IPS DF 6.9 (cell line): ENCODE data around the gene ALKBH8.
"Not testable (repeated sequence)": the region's sequence is repeated elsewhere in the genome, so short reads cannot be mapped to it uniquely, and the experiment has no call there.

Experiments
- DNase-seq: peaks from one replicate; pipeline ENCODE4 v3.0.0-alpha.2; 2013; ENCODE audit warnings: low read depth, low spot score
- H3K27ac ChIP-seq: one replicate; pipeline ENCODE4 v1.5.1; 2013; ENCODE audit warnings: low read length, control low read depth
- H3K27me3 ChIP-seq: 2 replicates; pipeline ENCODE4 v1.6.1; 2013; ENCODE audit warnings: mild to moderate bottlenecking, low read length; ENCODE audit not compliant: control insufficient read depth, insufficient read depth
- H3K36me3 ChIP-seq: 2 replicates; pipeline ENCODE4 v1.6.1; 2013; ENCODE audit warnings: low read length; ENCODE audit not compliant: control insufficient read depth, insufficient read depth
- H3K4me1 ChIP-seq: 2 replicates; pipeline ENCODE4 v1.6.1; 2013; ENCODE audit warnings: low read length; ENCODE audit not compliant: control insufficient read depth, insufficient read depth
- H3K4me3 ChIP-seq: 2 replicates; pipeline ENCODE4 v1.5.1; 2013; ENCODE audit warnings: mild to moderate bottlenecking, low read length
- H3K9me3 ChIP-seq: 2 replicates; pipeline ENCODE4 v1.6.1; 2013; ENCODE audit warnings: low read length, inconsistent platforms; ENCODE audit not compliant: control insufficient read depth, insufficient read depth
- WGBS: extraction: QIAGEN DNeasy Blood & Tissue Kit; methylation state at CpG from one replicate; pipeline ENCODE4 v1.1.7; 2013; ENCODE audit warnings: mixed read lengths, missing lambda C conversion rate; ENCODE audit not compliant: insufficient read length, insufficient coverage; 5-methylcytosine and 5-hydroxymethylcytosine counted together

ALKBH8 gene

DNA sequence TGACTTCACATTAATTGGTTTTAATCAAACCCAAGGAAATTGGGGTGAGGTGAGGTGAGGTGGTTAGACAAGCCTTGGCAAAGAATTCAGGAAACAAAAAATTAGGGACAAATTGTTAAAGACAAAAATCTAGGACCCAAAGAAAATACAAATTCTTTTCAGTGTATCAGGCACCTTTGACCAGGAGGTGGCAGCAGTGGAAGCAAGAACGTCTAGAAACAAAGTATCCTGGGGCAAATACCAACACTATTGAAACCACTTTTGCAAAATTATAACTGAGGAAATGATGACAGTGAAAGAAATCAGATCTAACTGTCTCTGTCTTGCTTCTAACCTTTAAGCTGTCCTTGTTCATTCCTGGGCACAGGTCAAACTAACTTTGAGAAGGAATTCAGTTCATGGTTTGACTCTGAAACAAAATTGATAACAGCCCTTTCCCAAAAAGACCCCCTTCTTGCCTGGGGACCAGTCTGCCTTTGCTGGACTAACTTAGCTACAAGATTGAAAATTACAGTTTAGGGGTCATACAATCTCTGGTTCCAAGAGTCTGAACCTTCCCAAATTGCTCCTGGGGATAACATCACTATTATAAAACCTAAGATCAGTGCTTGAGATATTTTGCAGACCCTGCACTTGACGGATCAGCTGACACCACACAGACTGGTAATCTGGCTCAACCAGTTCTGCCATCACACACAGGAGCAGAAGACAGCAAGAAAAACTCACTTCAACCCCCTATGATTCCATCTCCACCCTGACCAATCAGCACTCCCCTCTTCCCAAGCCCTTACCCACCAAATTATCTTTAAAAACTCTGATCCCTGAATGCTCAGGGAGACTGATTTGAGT, 11.2 kb upstream of the ALKBH8 start:
- not testable (repeated sequence) for H3K27me3 ChIP-seq, DNase-seq, H3K36me3 ChIP-seq, H3K4me3 ChIP-seq, H3K27ac ChIP-seq, H3K4me1 ChIP-seq, H3K9me3 ChIP-seq
- no CpG with 5 or more reads among the region's 2 CpGs for WGBS

DNA sequence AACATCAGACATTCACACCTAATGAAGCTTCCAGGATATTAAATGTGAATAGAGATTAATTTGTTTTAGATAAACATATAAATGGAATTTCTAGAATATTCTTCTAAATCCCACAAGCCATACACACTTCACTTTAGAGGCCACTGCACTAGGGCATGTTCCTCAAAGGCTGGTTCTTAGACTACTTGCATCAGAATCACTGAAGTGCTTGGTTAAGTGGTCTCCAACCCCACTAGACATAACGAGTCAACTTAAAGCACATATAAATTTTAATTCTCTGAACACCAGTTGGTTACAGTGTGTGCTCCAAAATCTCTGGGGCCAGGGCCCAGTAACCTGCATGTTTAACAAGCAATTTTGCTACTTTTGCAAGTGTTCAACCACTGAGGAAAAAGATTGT, 7.9 kb upstream of the ALKBH8 start:
- Histone ChIP-seq H3K36me3 (no peaks in the 10 kb centered on the region), H3K9me3 (no peaks in the 10 kb centered on the region), H3K27ac (no peak overlapping the region), H3K27me3 (no peaks in the 10 kb centered on the region), H3K4me1 (no peaks in the 10 kb centered on the region), H3K4me3 (no peak overlapping the region)
- no CpG with 5 or more reads among the region's 1 CpG for WGBS
- DNase-seq = no peak

DNA sequence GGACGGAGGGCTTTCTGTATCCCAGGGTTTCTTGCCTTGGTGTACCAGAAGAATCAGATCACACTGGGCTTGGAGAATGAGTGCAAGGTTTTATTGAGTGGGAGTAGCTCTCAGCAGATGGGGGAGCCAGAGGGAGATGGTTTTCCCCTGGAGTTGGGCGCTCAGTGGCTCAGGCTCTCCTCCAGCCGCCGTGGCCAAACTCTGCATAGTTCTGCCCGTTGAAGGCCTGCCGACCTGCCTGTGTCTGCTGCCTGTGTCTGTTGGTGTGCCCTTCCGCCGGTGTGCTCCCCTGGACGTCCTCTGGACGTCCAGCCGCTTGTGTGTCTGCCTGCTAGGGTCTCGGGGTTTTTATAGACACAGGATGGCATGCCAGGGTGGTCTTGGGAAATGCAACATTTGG, 4.5 kb upstream of the ALKBH8 start:
- no peak for DNase-seq
- no peaks in the 10 kb centered on the region for H3K36me3 ChIP-seq
- H3K4me1 ChIP-seq = no peaks in the 10 kb centered on the region
- no peak overlapping the region for H3K27ac ChIP-seq
- no peaks in the 10 kb centered on the region for H3K9me3 ChIP-seq
- no peak overlapping the region for H3K4me3 ChIP-seq
- WGBS = no CpG with 5 or more reads among the region's 12 CpGs
- H3K27me3 ChIP-seq = no peaks in the 10 kb centered on the region

DNA sequence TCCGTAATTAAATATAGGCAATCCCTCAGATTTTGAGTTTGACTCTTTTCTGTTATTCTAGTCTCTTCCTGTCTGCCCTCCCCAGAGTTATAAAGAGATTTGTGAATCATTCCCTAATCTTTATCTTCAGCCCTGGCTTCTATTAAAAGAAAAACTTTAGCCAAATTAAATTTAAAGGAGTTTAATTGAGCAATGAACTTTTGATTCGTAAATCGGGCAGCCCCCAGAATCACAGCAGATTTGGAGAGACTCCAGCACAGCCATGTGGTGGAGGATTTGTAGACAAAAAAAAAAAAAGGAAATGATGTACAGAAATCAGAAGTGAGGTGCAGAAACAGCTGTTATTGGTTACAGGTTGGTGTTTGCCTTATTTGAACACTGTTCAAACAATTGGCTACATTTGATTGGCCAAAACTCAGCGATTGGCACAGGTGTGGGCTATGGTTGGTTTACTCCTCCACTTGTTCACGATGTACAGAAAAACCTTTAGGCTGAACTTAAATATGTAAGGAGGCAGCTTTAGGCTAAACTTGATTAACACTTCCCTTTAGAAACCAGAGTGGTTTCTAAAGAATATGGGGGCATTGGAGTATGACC, 2.3 kb upstream of the ALKBH8 start:
- Histone ChIP-seq H3K9me3 (no peaks in the 10 kb centered on the region), H3K27ac (no peak overlapping the region), H3K36me3 (no peaks in the 10 kb centered on the region), H3K27me3 (no peaks in the 10 kb centered on the region), H3K4me3 (no peak overlapping the region), H3K4me1 (peaks cover 1% of the 10 kb centered on the region; the same call in 1 of the 2 replicates)
- DNase-seq = no peak
- WGBS = no CpG with 5 or more reads among the region's 5 CpGs

DNA sequence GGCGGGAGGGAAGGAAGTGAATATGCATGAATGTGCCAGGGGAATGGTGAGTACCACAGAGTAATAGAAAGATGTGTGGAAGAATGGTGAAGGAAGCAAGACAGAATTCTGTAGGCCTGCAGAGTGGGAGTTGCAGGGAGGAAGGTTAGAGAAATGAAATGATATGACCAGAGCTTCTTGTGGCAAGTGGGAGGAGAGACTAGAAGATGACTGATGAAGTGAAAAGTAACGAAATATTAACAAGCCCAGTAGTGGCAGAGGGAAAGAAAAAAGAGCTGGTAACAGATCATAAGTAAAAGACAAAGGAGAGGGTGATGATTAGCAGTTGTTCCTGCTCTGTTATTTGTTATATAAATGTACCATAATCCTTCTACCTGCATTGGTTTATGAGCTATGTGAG, 1.0 kb upstream of the ALKBH8 start:
- Histone ChIP-seq H3K9me3 (no peaks in the 10 kb centered on the region), H3K36me3 (no peaks in the 10 kb centered on the region), H3K4me3 (no peak overlapping the region), H3K27me3 (no peaks in the 10 kb centered on the region), H3K4me1 (peaks cover 1% of the 10 kb centered on the region; the same call in 1 of the 2 replicates), H3K27ac (no peak overlapping the region)
- no CpG with 5 or more reads among the region's 2 CpGs for WGBS
- DNase-seq = no peak

DNA sequence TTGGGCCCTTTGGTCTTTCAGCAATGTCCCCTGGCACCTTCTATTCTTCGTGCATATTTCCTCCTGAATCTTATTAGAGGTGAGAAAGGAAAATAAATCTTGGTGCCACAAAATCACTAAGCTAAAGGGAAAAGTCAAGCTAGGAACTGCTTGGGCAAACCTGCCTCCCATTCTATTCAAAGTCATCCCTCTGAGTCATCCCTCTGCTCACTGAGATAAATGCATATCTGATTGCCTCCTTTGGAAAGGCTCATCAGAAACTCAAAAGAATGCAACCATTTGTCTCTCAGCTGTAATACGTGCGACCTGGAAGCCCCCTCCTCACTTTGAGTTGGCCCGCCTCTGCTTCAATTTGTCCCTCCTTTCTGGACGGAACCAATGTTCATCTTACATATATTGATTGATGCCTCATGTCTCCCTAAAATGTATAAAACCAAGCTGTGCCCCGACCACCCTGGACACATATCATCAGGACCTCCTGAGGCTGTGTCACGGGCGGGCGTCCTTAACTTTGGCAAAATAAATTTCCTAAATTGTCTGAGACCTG, 493 bp upstream of the ALKBH8 start:
- H3K27ac ChIP-seq, H3K27me3 ChIP-seq, H3K4me1 ChIP-seq, DNase-seq, H3K9me3 ChIP-seq, H3K36me3 ChIP-seq: not testable (repeated sequence)
- no CpG with 5 or more reads among the region's 9 CpGs for WGBS
- peak overlapping the region; percentile 78; the same call in 1 of the 2 replicates for H3K4me3 ChIP-seq

DNA sequence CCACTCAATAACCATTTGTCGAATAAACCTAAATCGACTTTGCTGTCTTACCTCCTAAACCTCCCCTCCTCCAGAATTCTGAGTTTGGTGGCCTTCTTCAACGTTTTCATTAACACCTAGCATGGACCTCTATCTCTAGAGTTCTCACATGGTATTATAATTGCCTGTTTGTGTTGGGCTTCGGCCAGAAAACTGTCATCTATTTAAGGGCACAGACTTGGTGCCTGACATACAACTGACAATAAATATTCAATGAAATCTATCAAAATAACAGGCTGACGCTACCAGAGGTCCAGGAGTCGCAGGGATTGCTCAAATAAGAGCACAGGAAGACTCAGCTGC, 687 bp downstream of the ALKBH8 start:
- DNase-seq = no peak
- WGBS = no CpG with 5 or more reads among the region's 6 CpGs
- Histone ChIP-seq H3K27me3 (no peaks in the 10 kb centered on the region), H3K4me1 (peaks cover 1% of the 10 kb centered on the region; the same call in 1 of the 2 replicates), H3K27ac (no peak overlapping the region), H3K9me3 (no peaks in the 10 kb centered on the region), H3K36me3 (no peaks in the 10 kb centered on the region), H3K4me3 (peak overlapping the region; percentile 78; the same call in 1 of the 2 replicates)

DNA sequence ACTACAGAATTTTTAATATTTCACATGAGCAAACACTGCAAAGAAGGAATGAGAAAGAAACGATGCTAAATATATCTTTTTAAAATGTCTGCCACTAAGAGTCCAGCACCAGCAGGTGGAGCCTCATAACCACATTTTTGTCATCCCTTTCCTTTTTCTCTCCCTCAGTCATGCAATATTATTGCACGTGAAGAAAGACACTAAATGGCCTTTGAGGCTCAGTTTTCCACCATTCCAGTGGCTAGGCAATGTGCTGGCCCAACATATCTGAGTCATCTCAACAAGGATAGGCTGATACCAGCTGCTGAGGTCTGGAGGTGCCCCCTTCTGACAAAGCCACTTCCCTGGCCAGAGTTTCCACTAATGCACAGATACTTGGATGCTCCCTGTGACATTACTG, 1.8 kb downstream of the ALKBH8 start:
- H3K27ac ChIP-seq = no peak overlapping the region
- H3K27me3 ChIP-seq = no peaks in the 10 kb centered on the region
- H3K36me3 ChIP-seq = no peaks in the 10 kb centered on the region
- no peak overlapping the region for H3K4me3 ChIP-seq
- no peaks in the 10 kb centered on the region for H3K9me3 ChIP-seq
- peaks cover 1% of the 10 kb centered on the region; the same call in 1 of the 2 replicates for H3K4me1 ChIP-seq
- WGBS = no CpG with 5 or more reads among the region's 2 CpGs
- DNase-seq = no peak

DNA sequence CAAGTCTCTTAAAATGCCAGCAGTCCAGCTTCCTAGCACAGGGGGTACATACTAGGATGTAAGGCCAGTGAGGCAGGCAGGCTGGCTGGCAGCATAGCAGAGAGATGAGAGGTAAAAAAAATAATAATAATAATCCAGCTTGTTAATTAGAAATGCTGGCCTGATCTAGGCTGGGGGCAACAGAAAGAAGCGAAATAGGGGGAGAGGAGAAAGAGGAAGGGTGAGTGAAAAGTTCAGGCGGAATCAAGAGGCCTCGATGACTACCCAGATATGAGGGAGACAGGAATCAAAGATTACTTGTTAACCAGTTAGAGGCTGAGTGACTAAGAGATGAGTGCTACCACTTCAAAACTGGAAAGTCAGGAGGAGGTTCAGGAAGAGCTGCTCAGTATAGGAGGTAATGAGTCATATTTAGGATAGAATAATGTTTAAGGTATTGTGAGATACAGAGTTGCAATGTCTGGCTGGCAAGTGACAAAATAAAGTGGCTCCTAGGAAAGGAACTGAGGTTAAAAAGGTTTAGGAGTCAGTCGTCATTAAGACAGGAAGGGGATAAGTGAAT, 2.8 kb downstream of the ALKBH8 start:
- DNase-seq = no peak
- H3K27ac ChIP-seq = no peak overlapping the region

DNA sequence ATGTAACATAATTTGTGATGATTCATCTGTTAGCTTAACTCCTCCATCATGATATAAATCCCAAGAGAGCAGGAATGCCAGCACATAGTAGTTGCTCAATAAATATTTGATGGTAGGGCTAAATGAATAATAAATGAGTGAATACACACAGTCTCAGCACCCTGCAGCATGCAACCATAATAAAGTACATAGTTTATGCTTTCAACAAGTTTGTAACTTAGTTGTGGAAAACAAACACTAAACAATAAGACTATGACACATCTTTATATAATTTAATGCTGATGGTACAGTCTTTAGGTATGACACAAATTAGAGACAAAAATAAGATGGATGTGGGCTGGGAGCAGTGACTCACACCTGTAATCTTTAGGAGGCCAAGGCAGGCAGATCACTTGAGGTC, 3.8 kb downstream of the ALKBH8 start:
- Histone ChIP-seq H3K4me1 (peaks cover 1% of the 10 kb centered on the region; the same call in 1 of the 2 replicates), H3K4me3 (no peak overlapping the region), H3K36me3 (no peaks in the 10 kb centered on the region), H3K9me3 (no peaks in the 10 kb centered on the region), H3K27me3 (no peaks in the 10 kb centered on the region), H3K27ac (no peak overlapping the region)
- DNase-seq = no peak

More for the DNA sequence above, 2.8 kb downstream of the ALKBH8 start:
- Histone ChIP-seq H3K9me3 (no peaks in the 10 kb centered on the region), H3K4me3 (no peak overlapping the region), H3K4me1 (peaks cover 1% of the 10 kb centered on the region; the same call in 1 of the 2 replicates), H3K27me3 (no peaks in the 10 kb centered on the region), H3K36me3 (no peaks in the 10 kb centered on the region)
- no CpG with 5 or more reads among the region's 4 CpGs for WGBS
